ENCODE results near the gene POLR2B. TPM values are rescaled to one million over a fixed set of nuclear protein-coding genes. Genes with fewer than 3 reads are reported as not detected.
A peak's percentile ranks its signal among the peaks of the same experiment; 100 is the strongest.

The POLR2B gene
- total and polyA plus RNA-seq, 2 of the 4 experiments (the other 2 are of a cell fraction): 74.0 to 106 TPM

DNA sequence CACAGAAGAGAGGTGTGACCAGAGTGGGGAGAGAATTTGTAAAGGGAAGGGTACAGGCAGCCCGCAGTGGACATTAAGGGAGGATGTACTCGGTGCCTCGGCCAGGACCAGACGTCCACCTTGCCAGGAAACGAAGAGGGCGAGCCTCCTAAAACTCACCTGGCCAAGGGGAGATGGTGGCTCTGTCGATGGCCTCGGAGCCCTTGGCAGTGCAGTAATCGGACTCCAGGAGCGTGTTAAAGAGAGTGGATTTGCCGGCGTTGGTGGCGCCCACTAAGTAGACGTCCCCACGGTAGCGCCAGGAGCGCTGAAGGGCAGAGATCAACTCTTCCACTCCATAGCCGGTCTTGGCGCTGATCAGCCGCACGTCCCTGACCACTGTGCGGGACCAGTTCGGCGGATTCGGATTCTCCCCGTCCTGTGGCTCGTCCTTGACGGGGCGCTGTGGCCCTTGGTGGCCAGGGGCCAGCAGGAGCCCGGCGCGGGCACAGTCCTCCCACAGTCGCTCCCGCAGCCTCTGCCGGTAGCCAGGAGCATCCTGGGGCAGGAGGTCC lies 2.3 kb upstream of the POLR2B start:
- peak overlapping the region; percentile 97 for H3K4me2 ChIP-seq (ENCODE audit: low read depth, low read length)
- POLR2A ChIA-PET (ENCODE audit: unreplicated experiment): no interaction called here
- CTCF ChIA-PET: no interaction called here
- H4K91ac ChIP-seq (ENCODE audit: insufficient read depth, low read depth, low read length): no peak overlapping the region
- peaks cover 6% of the 10 kb centered on the region for H3K9me3 ChIP-seq (ENCODE audit: control insufficient read depth, insufficient read depth, low read length)
- H3K27ac ChIP-seq (ENCODE audit: insufficient read depth, low read length): peak overlapping the region; percentile 89
- H3K4me1 ChIP-seq (ENCODE audit: control insufficient read depth, insufficient read depth, low read length): no peaks in the 10 kb centered on the region
- dilution Hi-C loops (cut with HindIII; ENCODE audit: low sequenced_read_pairs, unreplicated experiment): no loop called here
- no peaks in the 10 kb centered on the region; the same call in none of the 2 replicates for H3K9me1 ChIP-seq (ENCODE audit: insufficient read depth, low read length)
- no peak overlapping the region for H3K18ac ChIP-seq (ENCODE audit: low read depth, low read length)
- in situ Hi-C loops (cut with MboI; ENCODE audit: low sequenced_read_pairs): no loop called here
- peak overlapping the region; percentile 59; the same call in 1 of the 2 replicates for H3K23ac ChIP-seq (ENCODE audit: low read depth, low read length)
- H4K8ac ChIP-seq (ENCODE audit: low read depth in 2 of 2, low read length in 2 of 2): peak overlapping the region in 1 of 2 experiments; percentile 15; a peak in 1 of 4 replicates
- ATAC-seq (ENCODE audit: low read depth) (peak; percentile 7), DNase-seq (no peak)
- peak overlapping the region; percentile 94 for H2AFZ ChIP-seq (replicated peaks; ENCODE audit: low read length, poor library complexity)
- H2BK20ac ChIP-seq (ENCODE audit: low read depth, low read length): no peak overlapping the region
- peak overlapping the region; percentile 92 for H3K9ac ChIP-seq (ENCODE audit: low read depth, low read length)
- peak overlapping the region; percentile 86 for H3K4me3 ChIP-seq (ENCODE audit: insufficient read depth, low read depth, low read length)
- peak overlapping the region; percentile 83 for H2AK9ac ChIP-seq (replicated peaks; ENCODE audit: low read depth, low read length, poor library complexity)
- 0 out of 2 replicates have a peak overlapping the region, but pooled peaks have one; percentile 17 for H3K4ac ChIP-seq (ENCODE audit: low read depth, low read length)
- no peak overlapping the region for H2BK5ac ChIP-seq (ENCODE audit: low read depth, low read length, poor library complexity, severe bottlenecking)
- H2BK120ac ChIP-seq (ENCODE audit: low read depth, low read length): no peak overlapping the region
- H3K79me1 ChIP-seq (ENCODE audit: low read depth in 1 of 2, low read length in 2 of 2): peaks cover 11 to 46% of the 10 kb centered on the region in 2 experiments; a peak in 3 of 4 replicates
- WGBS, 2 experiments (ENCODE audit: extremely low coverage in 2 of 2, insufficient read length in 1 of 2): 3% methylated on average over 24 of the region's 35 CpGs; no CpG with 5 or more reads in 1 of the 2 experiments
- peak overlapping the region; percentile 41; the same call in 1 of the 2 replicates for H3K56ac ChIP-seq (ENCODE audit: extremely low read depth, insufficient read depth, low read length)
- peaks cover 19% of the 10 kb centered on the region for H3K36me3 ChIP-seq (ENCODE audit: control insufficient read depth, insufficient read depth, low read length)
- peaks cover 34% of the 10 kb centered on the region for H4K20me1 ChIP-seq (ENCODE audit: insufficient read depth, low read length)
- H3K14ac ChIP-seq (replicated peaks; ENCODE audit: low read depth, low read length): peak overlapping the region; percentile 60; the same call in 1 of the 2 replicates
- no peaks in the 10 kb centered on the region for H3K27me3 ChIP-seq (ENCODE audit: control insufficient read depth, insufficient read depth, low read length)
- BruUV-seq (replicated peaks): no TSS peak
- TF ChIP-seq POLR2A (IDR thresholded peaks at IDR 0.05; ENCODE audit: low read depth, low read length): no peak
- TF ChIP-seq, protein P1, sequence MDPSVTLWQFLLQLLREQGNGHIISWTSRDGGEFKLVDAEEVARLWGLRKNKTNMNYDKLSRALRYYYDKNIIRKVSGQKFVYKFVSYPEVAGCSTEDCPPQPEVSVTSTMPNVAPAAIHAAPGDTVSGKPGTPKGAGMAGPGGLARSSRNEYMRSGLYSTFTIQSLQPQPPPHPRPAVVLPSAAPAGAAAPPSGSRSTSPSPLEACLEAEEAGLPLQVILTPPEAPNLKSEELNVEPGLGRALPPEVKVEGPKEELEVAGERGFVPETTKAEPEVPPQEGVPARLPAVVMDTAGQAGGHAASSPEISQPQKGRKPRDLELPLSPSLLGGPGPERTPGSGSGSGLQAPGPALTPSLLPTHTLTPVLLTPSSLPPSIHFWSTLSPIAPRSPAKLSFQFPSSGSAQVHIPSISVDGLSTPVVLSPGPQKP (IDR thresholded peaks at IDR 0.05; ENCODE audit: borderline replicate concordance, low read depth, low read length): no peak
- TF ChIP-seq BHLHE40 (IDR thresholded peaks at IDR 0.05; ENCODE audit: low read depth, low read length): no peak
- TF ChIP-seq NFE2L2 (IDR thresholded peaks at IDR 0.05; ENCODE audit: low read depth, low read length): no peak
- TF ChIP-seq MAZ (IDR thresholded peaks at IDR 0.05; ENCODE audit: borderline replicate concordance, low read depth, low read length): no peak
- TF ChIP-seq FOS (IDR thresholded peaks at IDR 0.05; ENCODE audit: low read depth, low read length): no peak
- TF ChIP-seq RCOR1 (IDR thresholded peaks at IDR 0.05; ENCODE audit: insufficient replicate concordance, low read length): no peak
- no peak for TF ChIP-seq CHD1 (IDR thresholded peaks at IDR 0.05; ENCODE audit: low read depth, low read length)
- TF ChIP-seq, protein P2, sequence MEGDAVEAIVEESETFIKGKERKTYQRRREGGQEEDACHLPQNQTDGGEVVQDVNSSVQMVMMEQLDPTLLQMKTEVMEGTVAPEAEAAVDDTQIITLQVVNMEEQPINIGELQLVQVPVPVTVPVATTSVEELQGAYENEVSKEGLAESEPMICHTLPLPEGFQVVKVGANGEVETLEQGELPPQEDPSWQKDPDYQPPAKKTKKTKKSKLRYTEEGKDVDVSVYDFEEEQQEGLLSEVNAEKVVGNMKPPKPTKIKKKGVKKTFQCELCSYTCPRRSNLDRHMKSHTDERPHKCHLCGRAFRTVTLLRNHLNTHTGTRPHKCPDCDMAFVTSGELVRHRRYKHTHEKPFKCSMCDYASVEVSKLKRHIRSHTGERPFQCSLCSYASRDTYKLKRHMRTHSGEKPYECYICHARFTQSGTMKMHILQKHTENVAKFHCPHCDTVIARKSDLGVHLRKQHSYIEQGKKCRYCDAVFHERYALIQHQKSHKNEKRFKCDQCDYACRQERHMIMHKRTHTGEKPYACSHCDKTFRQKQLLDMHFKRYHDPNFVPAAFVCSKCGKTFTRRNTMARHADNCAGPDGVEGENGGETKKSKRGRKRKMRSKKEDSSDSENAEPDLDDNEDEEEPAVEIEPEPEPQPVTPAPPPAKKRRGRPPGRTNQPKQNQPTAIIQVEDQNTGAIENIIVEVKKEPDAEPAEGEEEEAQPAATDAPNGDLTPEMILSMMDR (conservative IDR thresholded peaks at IDR 0.05; ENCODE audit: low read depth, low read length): no peak
- TF ChIP-seq RFX5 (IDR thresholded peaks at IDR 0.05; ENCODE audit: low read depth, low read length): no peak
- no peak for TF ChIP-seq RAD21 (IDR thresholded peaks at IDR 0.05; ENCODE audit: low read length)
- intact Hi-C loops (cut with micrococcal nuclease): loop anchor here (2.0 to 5.0 kb wide), 3 partner anchors 40 to 126 kb away; no protein-coding TSS in a partner anchor
- peak overlapping the region; percentile 65 for H2AK5ac ChIP-seq (ENCODE audit: low read depth, low read length)
- H2BK15ac ChIP-seq (ENCODE audit: low read depth, low read length): no peak overlapping the region
- no peak overlapping the region for H4K5ac ChIP-seq (ENCODE audit: low read depth, low read length)

All from IMR-90 (cell line).